ENCODE measurements around the gene COL6A1. TPM values are rescaled to one million over a fixed set of nuclear protein-coding genes. Genes with fewer than 3 reads are reported as not detected.

COL6A1 gene
- total RNA-seq, 1 experiment from 2014 or later: 87.5 TPM

GRCh38 chr21:45979141-45979631 is 2.4 kb upstream of the COL6A1 start:
- Histone ChIP-seq H3K27ac (ENCODE audit: low read depth, low read length) (no peak overlapping the region), H3K4me2 (ENCODE audit: low read length) (no peak overlapping the region), H2AFZ (ENCODE audit: low read depth, low read length, poor library complexity, severe bottlenecking) (no peak overlapping the region), H3K4me3 (replicated peaks in 1 of 2; ENCODE audit: low read depth in 1 of 2, low read length in 2 of 2) (no peak overlapping the region), H3K9ac (ENCODE audit: low read length) (no peak overlapping the region), H4K20me1 (ENCODE audit: insufficient read depth) (no peaks in the 10 kb centered on the region), H3K9me3 (ENCODE audit: control insufficient read depth in 1 of 2, insufficient read depth in 1 of 2, low read depth in 1 of 2, low read length in 2 of 2) (no peaks in the 10 kb centered on the region), H3K79me2 (ENCODE audit: insufficient read depth, low read length) (no peaks in the 10 kb centered on the region; the same call in 1 of the 2 replicates), H3K27me3 (ENCODE audit: insufficient read depth, low read length) (no peaks in the 10 kb centered on the region), H3K4me1 (ENCODE audit: control insufficient read depth in 1 of 2, insufficient read depth in 2 of 2, low read length in 2 of 2) (peaks cover 15 to 48% of the 10 kb centered on the region in 2 experiments), H3K36me3 (ENCODE audit: control insufficient read depth in 1 of 2, insufficient read depth in 2 of 2, low read length in 2 of 2) (no peaks in the 10 kb centered on the region), H3K9me2 (ENCODE audit: insufficient read depth) (no peaks in the 10 kb centered on the region)
- intact Hi-C loops (cut with micrococcal nuclease): loop anchor here (10.0 kb wide), 1 partner anchor 346 kb away; the partner anchor contains the start of genes C21orf58 and PCNT
- ATAC-seq (no peak), DNase-seq (ENCODE audit: low read depth, low spot score) (no peak)
- ChIA-PET POLR2A (no interaction called here), CTCF (no interaction called here), RAD21 (ENCODE audit: low non-redundant PET in 1 of 2, low total read pairs in 2 of 2, uncharacterized antibody in 2 of 2, unreplicated experiment in 2 of 2) (no interaction called here)
- TF ChIP-seq JUND (IDR thresholded peaks at IDR 0.05): no peak
- no peak for TF ChIP-seq CTCF (IDR thresholded peaks at IDR 0.05 in 2 of 3, conservative IDR thresholded peaks at IDR 0.05 in 1 of 3; ENCODE audit: borderline replicate concordance in 1 of 3, insufficient read depth in 1 of 3, low read depth in 2 of 3, low read length in 2 of 3)
- TF ChIP-seq SRF (IDR thresholded peaks at IDR 0.05; ENCODE audit: low read depth): no peak
- TF ChIP-seq POLR2A (IDR thresholded peaks at IDR 0.05; ENCODE audit: borderline replicate concordance, extremely low read depth, insufficient read depth, insufficient read length): no peak
- no peak for TF ChIP-seq CEBPB (IDR thresholded peaks at IDR 0.05; ENCODE audit: low read depth)
- no peak for TF ChIP-seq ELF1 (IDR thresholded peaks at IDR 0.05; ENCODE audit: borderline replicate concordance, low read depth)
- TF ChIP-seq RAD21 (IDR thresholded peaks at IDR 0.05; ENCODE audit: low read depth): no peak
- no peak for TF ChIP-seq TCF7L2 (IDR thresholded peaks at IDR 0.05; ENCODE audit: borderline replicate concordance, extremely low read depth, insufficient read depth, insufficient read length)
- TF ChIP-seq, protein P1, sequence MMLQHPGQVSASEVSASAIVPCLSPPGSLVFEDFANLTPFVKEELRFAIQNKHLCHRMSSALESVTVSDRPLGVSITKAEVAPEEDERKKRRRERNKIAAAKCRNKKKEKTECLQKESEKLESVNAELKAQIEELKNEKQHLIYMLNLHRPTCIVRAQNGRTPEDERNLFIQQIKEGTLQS (IDR thresholded peaks at IDR 0.05): no peak
- TF ChIP-seq SP1 (IDR thresholded peaks at IDR 0.05; ENCODE audit: low read depth): no peak
- TF ChIP-seq FOSL1 (IDR thresholded peaks at IDR 0.05; ENCODE audit: low read depth): no peak
- TF ChIP-seq ZNF274 (IDR thresholded peaks at IDR 0.05; ENCODE audit: low read depth, low read length): no peak
- TF ChIP-seq SIN3A (IDR thresholded peaks at IDR 0.05; ENCODE audit: low read depth): no peak
- TF ChIP-seq MAX (IDR thresholded peaks at IDR 0.05): no peak
- TF ChIP-seq ZFX (IDR thresholded peaks at IDR 0.05): no peak
- no TSS peak for BruUV-seq (replicated peaks)
